ENCODE measurements around the gene AOX1.

The AOX1 gene

DNA sequence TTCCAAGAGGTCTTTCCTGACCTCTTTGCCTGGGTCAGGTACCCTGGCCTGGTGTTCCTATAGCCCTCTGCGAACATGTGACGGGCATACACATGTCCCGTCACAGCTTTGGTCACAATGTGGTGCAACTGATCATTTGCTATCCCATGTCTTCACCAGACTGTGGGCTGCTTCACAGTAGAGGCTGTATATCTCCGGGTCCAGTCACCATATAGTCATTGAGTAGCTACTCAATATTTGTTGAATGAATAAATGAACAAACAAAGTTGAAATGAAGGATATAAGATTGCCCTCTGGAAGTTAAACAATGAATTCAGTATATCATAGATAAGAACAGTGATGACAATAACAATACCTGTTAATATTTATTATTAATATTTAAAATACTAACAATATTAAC is 16.8 kb downstream of the AOX1 start:
- Histone ChIP-seq H3K18ac (ENCODE audit: low read length) (no peak overlapping the region), H4K5ac (ENCODE audit: low read length) (no peak overlapping the region), H2AK5ac (ENCODE audit: low read length) (no peak overlapping the region), H3K56ac (ENCODE audit: low read length) (no peak overlapping the region), H3K4me3 (ENCODE audit: low read length) (no peak overlapping the region), H4K8ac (ENCODE audit: low read depth, low read length) (no peak overlapping the region), H2BK120ac (ENCODE audit: low read depth, low read length) (no peak overlapping the region), H3K4me1 (ENCODE audit: control insufficient read depth, low read depth, low read length) (no peaks in the 10 kb centered on the region), H3K79me1 (ENCODE audit: low read length) (no peaks in the 10 kb centered on the region), H3K27ac (ENCODE audit: low read depth, low read length) (no peak overlapping the region), H3K23ac (ENCODE audit: low read length) (no peak overlapping the region), H3K27me3 (ENCODE audit: insufficient read depth, low read length, poor library complexity) (no peaks in the 10 kb centered on the region), H3K4me2 (ENCODE audit: low read length) (no peak overlapping the region), H3K79me2 (ENCODE audit: control insufficient read depth, insufficient read depth, low read length) (no peaks in the 10 kb centered on the region), H3K9ac (ENCODE audit: low read length) (no peak overlapping the region), H3K4ac (ENCODE audit: low read depth, low read length) (no peak overlapping the region), H2BK15ac (replicated peaks; ENCODE audit: low read depth) (no peak overlapping the region), H2BK5ac (ENCODE audit: low read length) (no peak overlapping the region), H3K36me3 (ENCODE audit: control insufficient read depth, insufficient read depth, low read length) (no peaks in the 10 kb centered on the region)
- no peak for DNase-seq
- no CpG with 5 or more reads among the region's 4 CpGs for WGBS (ENCODE audit: extremely low coverage, insufficient coverage, low lambda C conversion rate)

GRCh38 chr2:200603972-200604371 is 18.2 kb downstream of the AOX1 start:
- H4K8ac ChIP-seq (ENCODE audit: low read depth, low read length): no peak overlapping the region
- no peak overlapping the region for H3K4ac ChIP-seq (ENCODE audit: low read depth, low read length)
- no peak overlapping the region for H2BK15ac ChIP-seq (replicated peaks; ENCODE audit: low read depth)
- no peak overlapping the region for H3K4me3 ChIP-seq (ENCODE audit: low read length)
- H3K4me2 ChIP-seq (ENCODE audit: low read length): no peak overlapping the region
- no peak overlapping the region for H3K56ac ChIP-seq (ENCODE audit: low read length)
- no peaks in the 10 kb centered on the region for H3K36me3 ChIP-seq (ENCODE audit: control insufficient read depth, insufficient read depth, low read length)
- no peaks in the 10 kb centered on the region for H3K4me1 ChIP-seq (ENCODE audit: control insufficient read depth, low read depth, low read length)
- no peak overlapping the region for H2BK5ac ChIP-seq (ENCODE audit: low read length)
- DNase-seq: peak; percentile 59
- H2BK120ac ChIP-seq (ENCODE audit: low read depth, low read length): no peak overlapping the region
- no peak overlapping the region for H3K9ac ChIP-seq (ENCODE audit: low read length)
- no CpG with 5 or more reads among the region's 3 CpGs for WGBS (ENCODE audit: extremely low coverage, insufficient coverage, low lambda C conversion rate)
- H3K27me3 ChIP-seq (ENCODE audit: insufficient read depth, low read length, poor library complexity): no peaks in the 10 kb centered on the region
- no peak overlapping the region for H3K18ac ChIP-seq (ENCODE audit: low read length)
- H4K5ac ChIP-seq (ENCODE audit: low read length): no peak overlapping the region
- no peak overlapping the region for H3K23ac ChIP-seq (ENCODE audit: low read length)
- H2AK5ac ChIP-seq (ENCODE audit: low read length): no peak overlapping the region
- no peaks in the 10 kb centered on the region for H3K79me2 ChIP-seq (ENCODE audit: control insufficient read depth, insufficient read depth, low read length)
- no peaks in the 10 kb centered on the region for H3K79me1 ChIP-seq (ENCODE audit: low read length)
- no peak overlapping the region for H3K27ac ChIP-seq (ENCODE audit: low read depth, low read length)

- Histone ChIP-seq H3K27me3 (ENCODE audit: insufficient read depth, low read length, poor library complexity) (no peaks in the 10 kb centered on the region), H3K79me1 (ENCODE audit: low read length) (no peaks in the 10 kb centered on the region), H3K4ac (ENCODE audit: low read depth, low read length) (no peak overlapping the region), H3K27ac (ENCODE audit: low read depth, low read length) (no peak overlapping the region), H3K23ac (ENCODE audit: low read length) (no peak overlapping the region), H3K4me2 (ENCODE audit: low read length) (no peak overlapping the region), H2BK120ac (ENCODE audit: low read depth, low read length) (no peak overlapping the region), H3K4me3 (ENCODE audit: low read length) (no peak overlapping the region), H3K56ac (ENCODE audit: low read length) (no peak overlapping the region), H3K4me1 (ENCODE audit: control insufficient read depth, low read depth, low read length) (no peaks in the 10 kb centered on the region), H4K5ac (ENCODE audit: low read length) (no peak overlapping the region), H3K9ac (ENCODE audit: low read length) (no peak overlapping the region), H3K79me2 (ENCODE audit: control insufficient read depth, insufficient read depth, low read length) (no peaks in the 10 kb centered on the region), H2BK15ac (replicated peaks; ENCODE audit: low read depth) (no peak overlapping the region), H2AK5ac (ENCODE audit: low read length) (no peak overlapping the region), H2BK5ac (ENCODE audit: low read length) (no peak overlapping the region), H3K36me3 (ENCODE audit: control insufficient read depth, insufficient read depth, low read length) (no peaks in the 10 kb centered on the region), H3K18ac (ENCODE audit: low read length) (no peak overlapping the region), H4K8ac (ENCODE audit: low read depth, low read length) (no peak overlapping the region)
- no peak for DNase-seq
- no CpG with 5 or more reads among the region's 5 CpGs for WGBS (ENCODE audit: extremely low coverage, insufficient coverage, low lambda C conversion rate)
Observed at GRCh38 chr2:200604571-200605255, 18.9 kb downstream of the AOX1 start.

DNA sequence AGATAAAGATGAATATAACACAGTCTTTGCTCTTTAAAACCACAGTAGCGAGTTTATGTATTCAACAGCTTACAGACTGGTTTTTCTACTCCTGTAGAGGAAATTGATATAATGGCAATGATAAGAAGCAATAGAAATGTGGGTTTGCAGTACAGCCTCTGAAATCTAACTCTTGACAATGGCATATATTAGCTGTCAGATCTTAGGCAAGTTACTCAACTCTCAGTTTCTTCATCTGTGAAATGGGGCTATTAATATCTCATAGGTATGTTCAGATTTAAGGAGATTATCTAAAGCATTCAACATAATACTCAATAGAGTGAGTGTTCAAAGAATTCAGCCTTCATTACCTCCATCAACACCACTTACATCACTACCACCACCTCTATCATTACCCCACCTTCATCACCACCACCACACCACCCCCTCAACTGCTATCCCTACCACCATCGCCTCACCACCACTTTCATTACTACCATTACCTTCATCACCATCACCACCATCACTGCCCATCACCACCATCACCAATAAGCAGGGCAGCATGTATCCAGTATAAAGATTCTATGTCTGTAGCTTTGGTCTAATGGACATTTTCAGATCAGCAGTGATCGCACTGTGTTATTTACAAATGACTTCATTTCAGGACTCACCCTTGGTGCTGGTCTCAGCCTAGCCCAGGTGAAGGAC is 22.7 kb downstream of the AOX1 start:
- Histone ChIP-seq H2BK15ac (replicated peaks; ENCODE audit: low read depth) (no peak overlapping the region), H3K79me1 (ENCODE audit: low read length) (no peaks in the 10 kb centered on the region), H3K9ac (ENCODE audit: low read length) (no peak overlapping the region), H2BK5ac (ENCODE audit: low read length) (no peak overlapping the region), H3K79me2 (ENCODE audit: control insufficient read depth, insufficient read depth, low read length) (no peaks in the 10 kb centered on the region), H3K36me3 (ENCODE audit: control insufficient read depth, insufficient read depth, low read length) (no peaks in the 10 kb centered on the region), H3K4me1 (ENCODE audit: control insufficient read depth, low read depth, low read length) (no peaks in the 10 kb centered on the region), H3K18ac (ENCODE audit: low read length) (no peak overlapping the region), H3K27ac (ENCODE audit: low read depth, low read length) (no peak overlapping the region), H2BK120ac (ENCODE audit: low read depth, low read length) (no peak overlapping the region), H4K5ac (ENCODE audit: low read length) (no peak overlapping the region), H3K56ac (ENCODE audit: low read length) (no peak overlapping the region), H3K4me2 (ENCODE audit: low read length) (no peak overlapping the region), H2AK5ac (ENCODE audit: low read length) (no peak overlapping the region), H3K4me3 (ENCODE audit: low read length) (no peak overlapping the region), H4K8ac (ENCODE audit: low read depth, low read length) (no peak overlapping the region), H3K4ac (ENCODE audit: low read depth, low read length) (no peak overlapping the region), H3K27me3 (ENCODE audit: insufficient read depth, low read length, poor library complexity) (no peaks in the 10 kb centered on the region), H3K23ac (ENCODE audit: low read length) (no peak overlapping the region)
- no peak for DNase-seq
- no CpG with 5 or more reads among the region's 3 CpGs for WGBS (ENCODE audit: extremely low coverage, insufficient coverage, low lambda C conversion rate)

GRCh38 chr2:200609028-200609614 is 23.3 kb downstream of the AOX1 start:
- Histone ChIP-seq H3K79me1 (ENCODE audit: low read length) (no peaks in the 10 kb centered on the region), H2AK5ac (ENCODE audit: low read length) (no peak overlapping the region), H3K36me3 (ENCODE audit: control insufficient read depth, insufficient read depth, low read length) (no peaks in the 10 kb centered on the region), H4K5ac (ENCODE audit: low read length) (no peak overlapping the region), H2BK120ac (ENCODE audit: low read depth, low read length) (no peak overlapping the region), H3K23ac (ENCODE audit: low read length) (no peak overlapping the region), H3K18ac (ENCODE audit: low read length) (no peak overlapping the region), H3K4ac (ENCODE audit: low read depth, low read length) (no peak overlapping the region), H3K56ac (ENCODE audit: low read length) (no peak overlapping the region), H3K79me2 (ENCODE audit: control insufficient read depth, insufficient read depth, low read length) (no peaks in the 10 kb centered on the region), H4K8ac (ENCODE audit: low read depth, low read length) (no peak overlapping the region), H2BK15ac (replicated peaks; ENCODE audit: low read depth) (no peak overlapping the region), H2BK5ac (ENCODE audit: low read length) (no peak overlapping the region), H3K9ac (ENCODE audit: low read length) (no peak overlapping the region), H3K4me1 (ENCODE audit: control insufficient read depth, low read depth, low read length) (no peaks in the 10 kb centered on the region), H3K4me2 (ENCODE audit: low read length) (no peak overlapping the region), H3K27ac (ENCODE audit: low read depth, low read length) (no peak overlapping the region), H3K27me3 (ENCODE audit: insufficient read depth, low read length, poor library complexity) (no peaks in the 10 kb centered on the region), H3K4me3 (ENCODE audit: low read length) (no peak overlapping the region)
- no peak for DNase-seq

Measured in mesendoderm (in vitro differentiated cells).